RCC 7860 (cell line): ENCODE measurements around the gene TUBG2.

Source experiments
- DNase-seq: peaks from one replicate; pipeline ENCODE4 v3.0.0-alpha.2; 2015; ENCODE audit warnings: low spot score
- FAIRE-seq: peaks from 2 replicates; lab custom pipeline; 2012; peaks lifted over from hg19 to GRCh38; lab: Jason Lieb, UNC

Gene TUBG2

GRCh38 chr17:42694524-42694923 is 35.4 kb downstream of the TUBG2 start:
- FAIRE-seq (no peak), DNase-seq (no peak)

- DNase-seq = no peak
- no peak for FAIRE-seq
These were observed 36.4 kb downstream of the TUBG2 start for GRCh38 chr17:42695500-42695899.

- no peak for DNase-seq
- no peak for FAIRE-seq
These were observed 38.2 kb downstream of the TUBG2 start for GRCh38 chr17:42697108-42697811.

GRCh38 chr17:42698736-42699414 is 39.8 kb downstream of the TUBG2 start:
- DNase-seq = no peak
- no peak for FAIRE-seq

GRCh38 chr17:42699415-42699740 is 40.3 kb downstream of the TUBG2 start:
- DNase-seq (no peak), FAIRE-seq (no peak)

- FAIRE-seq (no peak), DNase-seq (no peak)
These were observed 41.7 kb downstream of the TUBG2 start for GRCh38 chr17:42700586-42701289.

- no peak for FAIRE-seq
- no peak for DNase-seq
These were observed 43.4 kb downstream of the TUBG2 start for GRCh38 chr17:42702446-42702845.

GRCh38 chr17:42704490-42704836 is 45.4 kb downstream of the TUBG2 start:
- no peak for FAIRE-seq
- DNase-seq = no peak

GRCh38 chr17:42704837-42705494 is 45.9 kb downstream of the TUBG2 start:
- DNase-seq (no peak), FAIRE-seq (no peak)

GRCh38 chr17:42706732-42707131 is 47.6 kb downstream of the TUBG2 start:
- FAIRE-seq = no peak
- DNase-seq = no peak

- FAIRE-seq (no peak), DNase-seq (no peak)
These were observed 49.5 kb downstream of the TUBG2 start for GRCh38 chr17:42708588-42708987.

- no peak for FAIRE-seq
- DNase-seq = no peak
These were observed 50.5 kb downstream of the TUBG2 start for GRCh38 chr17:42709561-42709960.
